IMR-90 (cell line): ENCODE measurements around the gene PHACTR2.

Experiments used
- BHLHE40 ChIP-seq: fragments of 150-350 bp; IDR thresholded peaks from 2 replicates; pipeline ENCODE4 v1.6.1; 2016; ENCODE audit warnings: mild to moderate bottlenecking, low read depth, low read length
- CTCF ChIP-seq: conservative IDR thresholded peaks from 2 replicates; pipeline ENCODE4 v1.5.1; 2012; ENCODE audit warnings: mild to moderate bottlenecking, low read depth, low read length, improper control_type of control experiment
- SMC3 ChIP-seq: fragments of 150-350 bp; IDR thresholded peaks from 2 replicates; pipeline ENCODE4 v1.6.1; 2016; ENCODE audit warnings: low read depth, mild to moderate bottlenecking, antibody characterized with exemption, low read length, moderate library complexity

GRCh38 chr6:143680141-143680540, 2.4 kb downstream of the PHACTR2 start:
- TF ChIP-seq BHLHE40, result no peak
- no peak for TF ChIP-seq SMC3
- no peak for TF ChIP-seq CTCF
